ENCODE measurements around the gene STEAP1B.

DNA sequence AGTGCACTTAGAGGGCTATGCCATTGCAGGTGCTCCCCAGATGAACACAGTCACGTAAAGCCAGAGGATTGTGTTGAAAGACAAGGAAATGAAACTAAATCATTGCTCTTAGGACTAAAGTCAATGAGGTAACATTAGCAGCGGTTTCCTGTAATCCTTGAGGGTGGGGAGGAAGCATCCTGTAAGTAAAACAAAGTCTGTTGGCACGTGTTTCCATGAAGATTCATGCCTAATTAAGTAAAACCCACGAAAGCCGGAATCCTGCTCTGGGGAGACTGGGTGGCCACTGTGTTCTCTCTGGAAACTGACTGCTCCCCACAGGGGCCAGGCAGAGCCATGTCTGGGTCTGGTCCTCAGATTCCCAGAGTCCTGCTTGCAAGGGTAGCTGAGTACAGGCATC is 18.3 kb downstream of the STEAP1B start:
- TF ChIP-seq, protein P1, sequence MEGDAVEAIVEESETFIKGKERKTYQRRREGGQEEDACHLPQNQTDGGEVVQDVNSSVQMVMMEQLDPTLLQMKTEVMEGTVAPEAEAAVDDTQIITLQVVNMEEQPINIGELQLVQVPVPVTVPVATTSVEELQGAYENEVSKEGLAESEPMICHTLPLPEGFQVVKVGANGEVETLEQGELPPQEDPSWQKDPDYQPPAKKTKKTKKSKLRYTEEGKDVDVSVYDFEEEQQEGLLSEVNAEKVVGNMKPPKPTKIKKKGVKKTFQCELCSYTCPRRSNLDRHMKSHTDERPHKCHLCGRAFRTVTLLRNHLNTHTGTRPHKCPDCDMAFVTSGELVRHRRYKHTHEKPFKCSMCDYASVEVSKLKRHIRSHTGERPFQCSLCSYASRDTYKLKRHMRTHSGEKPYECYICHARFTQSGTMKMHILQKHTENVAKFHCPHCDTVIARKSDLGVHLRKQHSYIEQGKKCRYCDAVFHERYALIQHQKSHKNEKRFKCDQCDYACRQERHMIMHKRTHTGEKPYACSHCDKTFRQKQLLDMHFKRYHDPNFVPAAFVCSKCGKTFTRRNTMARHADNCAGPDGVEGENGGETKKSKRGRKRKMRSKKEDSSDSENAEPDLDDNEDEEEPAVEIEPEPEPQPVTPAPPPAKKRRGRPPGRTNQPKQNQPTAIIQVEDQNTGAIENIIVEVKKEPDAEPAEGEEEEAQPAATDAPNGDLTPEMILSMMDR (conservative IDR thresholded peaks at IDR 0.05 in 1 of 2, IDR thresholded peaks at IDR 0.05 in 1 of 2; ENCODE audit: extremely low read depth in 1 of 2, insufficient read depth in 1 of 2, low read depth in 1 of 2, low read length in 2 of 2), result no peak
- TF ChIP-seq EZH2 (IDR thresholded peaks at IDR 0.05; ENCODE audit: borderline replicate concordance, low read length), result no peak
